ENCODE data around the gene ELFN2.

The ELFN2 gene

GRCh38 chr22:37453696-37454095, 26.4 kb upstream of the ELFN2 start:
- DNase-seq = no peak

- no peak for DNase-seq
These were observed 23.9 kb upstream of the ELFN2 start for GRCh38 chr22:37451218-37451617.

- no peak for DNase-seq
These were observed 22.2 kb upstream of the ELFN2 start for GRCh38 chr22:37449331-37450001.

GRCh38 chr22:37448516-37449127, 21.3 kb upstream of the ELFN2 start:
- DNase-seq = no peak

GRCh38 chr22:37445501-37445900, 18.2 kb upstream of the ELFN2 start:
- DNase-seq = no peak

GRCh38 chr22:37443977-37444376, 16.7 kb upstream of the ELFN2 start:
- no peak for DNase-seq

GRCh38 chr22:37443086-37443485, 15.8 kb upstream of the ELFN2 start:
- DNase-seq = no peak

- no peak for DNase-seq
These were observed 15.3 kb upstream of the ELFN2 start for GRCh38 chr22:37442537-37442936.

- no peak for DNase-seq
These were observed 14.9 kb upstream of the ELFN2 start for GRCh38 chr22:37442135-37442534.

GRCh38 chr22:37440875-37441274, 13.6 kb upstream of the ELFN2 start:
- DNase-seq = no peak

GRCh38 chr22:37439347-37439746, 12.1 kb upstream of the ELFN2 start:
- DNase-seq = no peak

GRCh38 chr22:37435970-37436603, 8.8 kb upstream of the ELFN2 start:
- no peak for DNase-seq

GRCh38 chr22:37433786-37434185, 6.5 kb upstream of the ELFN2 start:
- no peak for DNase-seq

- no peak for DNase-seq
These were observed 5.4 kb upstream of the ELFN2 start for GRCh38 chr22:37432708-37433054.

GRCh38 chr22:37431801-37432707, 4.8 kb upstream of the ELFN2 start:
- DNase-seq = peak; percentile 58 to 61

- no peak for DNase-seq
These were observed 4.1 kb upstream of the ELFN2 start for GRCh38 chr22:37431366-37431765.

GRCh38 chr22:37430941-37431340, 3.7 kb upstream of the ELFN2 start:
- DNase-seq = no peak

- peak; percentile 68 to 69 for DNase-seq
These were observed 1.6 kb upstream of the ELFN2 start for GRCh38 chr22:37428649-37429586.

- DNase-seq = no peak
These were observed 694 bp upstream of the ELFN2 start for GRCh38 chr22:37427711-37428635.

- no peak for DNase-seq
These were observed 559 bp downstream of the ELFN2 start for GRCh38 chr22:37426706-37427134.

All from stimulated activated CD4-positive, alpha-beta T cell treated with anti-CD3 and anti-CD28 coated beads, Interleukin-2, amount 100 ng/mL, for 24 hours (primary cell).